ENCODE results near the gene SKAP1.
"Not testable (repeated sequence)": the region's sequence is repeated elsewhere in the genome, so short reads cannot be mapped to it uniquely, and the experiment has no call there.

SKAP1 gene

DNA sequence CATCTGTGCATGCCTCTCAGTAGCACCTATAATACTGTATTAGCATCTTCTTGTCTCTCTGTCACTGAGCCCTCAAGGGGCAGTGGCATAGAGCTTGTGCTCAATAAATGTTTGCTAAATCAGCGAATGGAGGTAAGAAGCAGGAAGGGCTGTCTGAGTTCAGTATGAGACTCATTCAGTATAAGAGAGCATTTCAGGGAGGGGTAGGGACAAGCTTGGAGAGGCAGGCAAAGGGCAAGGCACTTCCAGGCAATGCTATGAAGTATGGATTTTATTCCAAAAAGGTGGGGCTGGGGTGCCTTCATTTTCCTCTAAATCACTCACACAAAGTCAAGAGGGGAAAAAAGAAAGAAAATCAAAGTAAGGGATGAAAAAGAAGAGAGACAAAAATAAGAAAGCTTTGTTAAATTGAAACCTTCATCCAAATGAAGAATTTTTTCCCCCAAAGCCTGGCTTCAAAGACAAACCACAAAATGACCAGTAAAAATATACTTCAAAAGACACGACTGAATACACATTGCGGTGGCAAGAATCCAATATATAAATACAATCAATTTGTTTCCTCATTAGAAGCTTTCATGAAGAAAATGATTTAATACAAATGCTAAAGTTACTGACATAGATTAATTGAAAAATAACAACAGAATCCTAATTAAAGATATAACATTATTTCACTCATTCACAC is 51.2 kb downstream of the SKAP1 start:
- H3K4me3 ChIP-seq (ENCODE audit: low read depth in 1 of 2, low read length in 2 of 2): no peak overlapping the region
- no peaks in the 10 kb centered on the region for H3K4me1 ChIP-seq (ENCODE audit: insufficient read depth, low read length)
- no peak overlapping the region for H3K9ac ChIP-seq (ENCODE audit: low read length)
- H3K27ac ChIP-seq (ENCODE audit: low read depth, low read length): no peak overlapping the region
- no peaks in the 10 kb centered on the region for H3K36me3 ChIP-seq (ENCODE audit: insufficient read depth, low read length)
- H3K9me3 ChIP-seq (ENCODE audit: low read length): no peaks in the 10 kb centered on the region
- no peaks in the 10 kb centered on the region for H3K27me3 ChIP-seq (ENCODE audit: control insufficient read depth in 1 of 2, insufficient read depth in 2 of 2, low read length in 2 of 2)

DNA sequence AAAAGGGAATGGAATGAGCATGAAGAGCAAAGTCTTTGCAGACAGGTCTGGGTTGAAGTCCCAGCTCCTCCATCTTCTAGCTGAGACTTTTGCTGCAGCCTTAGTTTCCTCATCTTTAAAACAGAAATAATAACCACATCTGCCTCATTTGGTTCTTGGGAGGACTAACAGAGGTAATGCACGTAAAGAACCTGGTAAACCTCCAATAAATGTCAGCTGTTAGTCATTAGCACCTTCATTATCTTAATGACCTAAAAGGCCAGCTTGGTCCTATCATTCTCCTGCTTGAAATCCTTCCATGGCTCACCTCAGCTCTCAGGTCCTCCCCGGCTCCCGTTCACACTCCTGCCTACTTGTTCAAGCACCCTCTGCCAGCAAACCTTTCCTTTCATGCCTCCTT is 51.8 kb downstream of the SKAP1 start:
- no peaks in the 10 kb centered on the region for H3K27me3 ChIP-seq (ENCODE audit: control insufficient read depth in 1 of 2, insufficient read depth in 2 of 2, low read length in 2 of 2)

GRCh38 chr17:48376682-48377325 is 53.2 kb downstream of the SKAP1 start:
- Histone ChIP-seq H3K27ac (ENCODE audit: low read depth, low read length) (no peak overlapping the region), H3K36me3 (ENCODE audit: insufficient read depth, low read length) (no peaks in the 10 kb centered on the region), H3K4me3 (ENCODE audit: low read depth in 1 of 2, low read length in 2 of 2) (no peak overlapping the region), H3K9ac (ENCODE audit: low read length) (no peak overlapping the region), H3K27me3 (ENCODE audit: control insufficient read depth in 1 of 2, insufficient read depth in 2 of 2, low read length in 2 of 2) (no peaks in the 10 kb centered on the region), H3K9me3 (ENCODE audit: low read length) (no peaks in the 10 kb centered on the region), H3K4me1 (ENCODE audit: insufficient read depth, low read length) (no peaks in the 10 kb centered on the region)

More for the DNA sequence above, 51.8 kb downstream of the SKAP1 start:
- no peaks in the 10 kb centered on the region for H3K9me3 ChIP-seq (ENCODE audit: low read length)
- H3K9ac ChIP-seq (ENCODE audit: low read length): no peak overlapping the region
- H3K36me3 ChIP-seq (ENCODE audit: insufficient read depth, low read length): no peaks in the 10 kb centered on the region
- no peak overlapping the region for H3K27ac ChIP-seq (ENCODE audit: low read depth, low read length)
- no peaks in the 10 kb centered on the region for H3K4me1 ChIP-seq (ENCODE audit: insufficient read depth, low read length)
- no peak overlapping the region for H3K4me3 ChIP-seq (ENCODE audit: low read depth in 1 of 2, low read length in 2 of 2)

GRCh38 chr17:48375356-48375755 is 54.7 kb downstream of the SKAP1 start:
- Histone ChIP-seq H3K9me3 (ENCODE audit: low read length) (no peaks in the 10 kb centered on the region), H3K4me3 (ENCODE audit: low read depth in 1 of 2, low read length in 2 of 2) (no peak overlapping the region), H3K9ac (ENCODE audit: low read length) (no peak overlapping the region), H3K4me1 (ENCODE audit: insufficient read depth, low read length) (no peaks in the 10 kb centered on the region), H3K27me3 (ENCODE audit: control insufficient read depth in 1 of 2, insufficient read depth in 2 of 2, low read length in 2 of 2) (no peaks in the 10 kb centered on the region), H3K27ac (ENCODE audit: low read depth, low read length) (no peak overlapping the region), H3K36me3 (ENCODE audit: insufficient read depth, low read length) (no peaks in the 10 kb centered on the region)

GRCh38 chr17:48374650-48375230 is 55.3 kb downstream of the SKAP1 start:
- Histone ChIP-seq H3K27ac (ENCODE audit: low read depth, low read length) (no peak overlapping the region), H3K27me3 (ENCODE audit: control insufficient read depth in 1 of 2, insufficient read depth in 2 of 2, low read length in 2 of 2) (no peaks in the 10 kb centered on the region), H3K4me1 (ENCODE audit: insufficient read depth, low read length) (no peaks in the 10 kb centered on the region)

DNA sequence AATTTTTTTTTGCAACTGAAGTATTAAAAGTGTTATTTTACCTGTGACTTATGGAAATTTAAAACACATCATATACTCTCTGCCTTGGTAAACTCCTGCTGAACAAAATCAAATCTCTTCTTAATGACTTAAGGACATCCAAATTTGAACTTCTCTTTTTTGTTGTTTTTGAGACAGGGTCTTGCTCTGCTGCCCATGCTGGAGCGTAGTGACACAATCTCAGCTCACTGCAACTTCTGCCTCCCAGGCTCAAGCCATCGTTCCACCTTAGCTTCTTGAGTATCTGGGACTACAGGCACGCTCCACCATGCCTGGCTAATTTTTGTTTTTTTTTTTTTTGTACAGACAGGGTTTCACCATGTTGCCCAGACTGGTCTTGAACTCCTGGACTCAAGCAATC is 56.1 kb downstream of the SKAP1 start:
- Histone ChIP-seq H3K9ac (ENCODE audit: low read length) (no peak overlapping the region), H3K36me3 (ENCODE audit: insufficient read depth, low read length) (no peaks in the 10 kb centered on the region), H3K27me3 (ENCODE audit: control insufficient read depth in 1 of 2, insufficient read depth in 2 of 2, low read length in 2 of 2) (no peaks in the 10 kb centered on the region), H3K4me3 (ENCODE audit: low read depth in 1 of 2, low read length in 2 of 2) (no peak overlapping the region), H3K9me3 (ENCODE audit: low read length) (no peaks in the 10 kb centered on the region), H3K27ac (ENCODE audit: low read depth, low read length) (no peak overlapping the region), H3K4me1 (ENCODE audit: insufficient read depth, low read length) (no peaks in the 10 kb centered on the region)

More at GRCh38 chr17:48374650-48375230, 55.3 kb downstream of the SKAP1 start:
- Histone ChIP-seq H3K9ac (ENCODE audit: low read length) (no peak overlapping the region), H3K9me3 (ENCODE audit: low read length) (no peaks in the 10 kb centered on the region), H3K36me3 (ENCODE audit: insufficient read depth, low read length) (no peaks in the 10 kb centered on the region), H3K4me3 (ENCODE audit: low read depth in 1 of 2, low read length in 2 of 2) (no peak overlapping the region)

DNA sequence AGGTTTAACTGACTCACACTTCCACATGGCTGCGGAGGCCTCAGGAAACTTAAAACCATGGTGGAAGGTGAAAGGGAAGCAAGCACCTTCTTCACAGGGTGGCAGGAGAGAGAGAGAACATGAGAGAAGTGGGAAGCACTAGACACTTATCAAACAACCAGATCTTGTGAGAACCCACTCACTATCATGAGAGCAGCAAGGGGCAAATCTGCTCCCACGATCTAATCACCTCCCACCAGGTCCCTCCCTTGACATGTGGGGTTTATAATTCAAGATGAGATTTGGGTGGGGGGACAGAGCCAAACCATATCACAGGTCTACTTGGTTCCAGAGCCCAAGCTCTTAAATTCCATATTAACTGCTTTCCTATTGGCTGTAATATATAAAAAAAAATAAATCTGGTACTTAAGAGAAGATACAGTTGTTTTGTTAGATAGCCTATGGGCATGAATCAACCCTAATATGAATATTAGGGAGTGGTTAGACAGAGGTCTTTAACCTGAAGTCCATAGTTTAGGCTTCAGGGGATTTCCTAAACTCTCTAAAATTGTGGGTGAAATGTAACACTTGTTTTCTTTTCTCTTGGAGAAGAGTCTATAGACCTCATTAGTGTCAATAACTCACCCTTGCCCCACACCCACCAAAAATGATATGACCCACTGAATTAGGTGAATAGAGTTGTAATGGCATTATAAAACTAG is 56.7 kb downstream of the SKAP1 start:
- no peaks in the 10 kb centered on the region for H3K27me3 ChIP-seq (ENCODE audit: control insufficient read depth in 1 of 2, insufficient read depth in 2 of 2, low read length in 2 of 2)
- no peak overlapping the region for H3K9ac ChIP-seq (ENCODE audit: low read length)
- no peaks in the 10 kb centered on the region for H3K36me3 ChIP-seq (ENCODE audit: insufficient read depth, low read length)
- H3K4me1 ChIP-seq (ENCODE audit: insufficient read depth, low read length): no peaks in the 10 kb centered on the region
- H3K4me3 ChIP-seq (ENCODE audit: low read depth in 1 of 2, low read length in 2 of 2): no peak overlapping the region
- H3K9me3 ChIP-seq (ENCODE audit: low read length): no peaks in the 10 kb centered on the region
- H3K27ac ChIP-seq (ENCODE audit: low read depth, low read length): no peak overlapping the region

- not testable (repeated sequence) for H3K9ac ChIP-seq (ENCODE audit: low read length); H3K4me1 ChIP-seq (ENCODE audit: insufficient read depth, low read length); H3K9me3 ChIP-seq (ENCODE audit: low read length); H3K4me3 ChIP-seq (ENCODE audit: low read depth in 1 of 2, low read length in 2 of 2); H3K27me3 ChIP-seq (ENCODE audit: control insufficient read depth in 1 of 2, insufficient read depth in 2 of 2, low read length in 2 of 2); H3K27ac ChIP-seq (ENCODE audit: low read depth, low read length); H3K36me3 ChIP-seq (ENCODE audit: insufficient read depth, low read length)
Measured at GRCh38 chr17:48368967-48369366, 61.0 kb downstream of the SKAP1 start.

DNA sequence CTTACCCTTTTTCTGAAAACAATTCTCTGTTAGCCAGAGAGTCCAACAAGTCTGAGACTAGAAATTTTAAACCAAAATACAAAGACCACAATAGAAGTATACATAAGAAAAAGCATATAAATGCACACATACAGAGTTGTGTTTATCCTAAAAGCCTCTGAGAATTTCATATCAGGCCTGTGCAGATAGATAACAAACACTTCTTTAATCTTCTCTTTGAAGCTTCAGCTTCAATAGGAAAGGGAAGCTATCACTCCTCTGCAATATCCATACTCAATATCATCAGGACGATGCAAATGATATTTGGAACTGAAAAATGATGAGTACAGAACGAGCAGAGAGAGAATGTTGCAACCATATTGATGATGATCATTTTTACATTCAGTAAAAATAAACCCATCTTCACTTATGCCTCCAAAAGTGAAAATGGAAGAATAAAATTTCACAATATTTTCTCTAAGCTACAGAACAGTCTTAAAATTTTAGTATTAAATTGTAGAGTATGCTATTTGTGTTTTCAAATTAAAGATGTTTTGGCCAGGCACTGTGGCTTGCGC is 61.6 kb downstream of the SKAP1 start:
- Histone ChIP-seq H3K9me3 (ENCODE audit: low read length) (no peaks in the 10 kb centered on the region), H3K9ac (ENCODE audit: low read length) (no peak overlapping the region), H3K27me3 (ENCODE audit: control insufficient read depth in 1 of 2, insufficient read depth in 2 of 2, low read length in 2 of 2) (peaks cover 0 to 7% of the 10 kb centered on the region in 2 donors), H3K4me1 (ENCODE audit: insufficient read depth, low read length) (no peaks in the 10 kb centered on the region), H3K4me3 (ENCODE audit: low read depth in 1 of 2, low read length in 2 of 2) (no peak overlapping the region), H3K36me3 (ENCODE audit: insufficient read depth, low read length) (no peaks in the 10 kb centered on the region), H3K27ac (ENCODE audit: low read depth, low read length) (no peak overlapping the region)

- Histone ChIP-seq H3K27ac (ENCODE audit: low read depth, low read length) (no peak overlapping the region), H3K36me3 (ENCODE audit: insufficient read depth, low read length) (no peaks in the 10 kb centered on the region), H3K9me3 (ENCODE audit: low read length) (no peaks in the 10 kb centered on the region), H3K4me1 (ENCODE audit: insufficient read depth, low read length) (no peaks in the 10 kb centered on the region), H3K9ac (ENCODE audit: low read length) (no peak overlapping the region), H3K27me3 (ENCODE audit: control insufficient read depth in 1 of 2, insufficient read depth in 2 of 2, low read length in 2 of 2) (peaks cover 0 to 7% of the 10 kb centered on the region in 2 donors), H3K4me3 (ENCODE audit: low read depth in 1 of 2, low read length in 2 of 2) (no peak overlapping the region)
Measured at GRCh38 chr17:48363161-48363560, 66.9 kb downstream of the SKAP1 start.

DNA sequence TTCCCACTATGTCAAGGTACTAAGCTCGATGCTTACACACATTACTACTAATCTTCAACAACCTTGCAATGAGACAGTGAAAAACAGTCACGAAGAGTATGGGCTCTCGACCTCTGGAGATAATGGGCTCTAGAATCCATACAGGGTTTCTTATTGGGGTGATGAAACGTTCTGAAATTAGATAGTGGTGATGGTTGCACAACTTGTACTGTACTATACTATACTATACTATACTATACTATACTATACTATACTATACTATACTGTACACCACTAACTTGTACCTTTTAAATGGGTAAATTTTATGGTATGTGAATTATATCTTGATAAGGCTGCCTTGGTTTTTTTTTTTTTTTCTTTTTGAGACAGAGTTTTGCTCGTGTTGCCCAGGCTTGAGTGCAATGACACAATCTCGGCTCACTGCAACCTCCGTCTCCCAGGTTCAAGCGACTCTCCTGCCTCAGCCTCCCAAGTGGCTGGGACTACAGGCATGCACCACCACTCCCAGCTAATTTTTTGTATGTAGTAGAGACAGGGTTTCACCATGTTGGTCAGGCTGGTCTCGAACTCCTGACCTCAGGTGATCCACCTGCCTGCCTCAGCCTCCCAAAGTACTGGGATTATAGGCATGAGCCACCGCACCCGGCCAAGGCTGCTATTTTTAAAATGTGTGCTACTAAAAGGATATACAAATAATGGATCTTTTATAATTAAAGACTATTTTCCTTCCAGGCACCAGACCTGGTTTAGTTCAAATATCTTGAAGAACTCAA is 69.0 kb downstream of the SKAP1 start:
- H3K9ac ChIP-seq (ENCODE audit: low read length); H3K4me1 ChIP-seq (ENCODE audit: insufficient read depth, low read length); H3K4me3 ChIP-seq (ENCODE audit: low read depth in 1 of 2, low read length in 2 of 2); H3K9me3 ChIP-seq (ENCODE audit: low read length); H3K27ac ChIP-seq (ENCODE audit: low read depth, low read length); H3K36me3 ChIP-seq (ENCODE audit: insufficient read depth, low read length); H3K27me3 ChIP-seq (ENCODE audit: control insufficient read depth in 1 of 2, insufficient read depth in 2 of 2, low read length in 2 of 2): not testable (repeated sequence)

All from muscle layer of colon (tissue), 2 donors.